Measurements from ENCODE around the gene C1orf35.

C1orf35 gene

DNA sequence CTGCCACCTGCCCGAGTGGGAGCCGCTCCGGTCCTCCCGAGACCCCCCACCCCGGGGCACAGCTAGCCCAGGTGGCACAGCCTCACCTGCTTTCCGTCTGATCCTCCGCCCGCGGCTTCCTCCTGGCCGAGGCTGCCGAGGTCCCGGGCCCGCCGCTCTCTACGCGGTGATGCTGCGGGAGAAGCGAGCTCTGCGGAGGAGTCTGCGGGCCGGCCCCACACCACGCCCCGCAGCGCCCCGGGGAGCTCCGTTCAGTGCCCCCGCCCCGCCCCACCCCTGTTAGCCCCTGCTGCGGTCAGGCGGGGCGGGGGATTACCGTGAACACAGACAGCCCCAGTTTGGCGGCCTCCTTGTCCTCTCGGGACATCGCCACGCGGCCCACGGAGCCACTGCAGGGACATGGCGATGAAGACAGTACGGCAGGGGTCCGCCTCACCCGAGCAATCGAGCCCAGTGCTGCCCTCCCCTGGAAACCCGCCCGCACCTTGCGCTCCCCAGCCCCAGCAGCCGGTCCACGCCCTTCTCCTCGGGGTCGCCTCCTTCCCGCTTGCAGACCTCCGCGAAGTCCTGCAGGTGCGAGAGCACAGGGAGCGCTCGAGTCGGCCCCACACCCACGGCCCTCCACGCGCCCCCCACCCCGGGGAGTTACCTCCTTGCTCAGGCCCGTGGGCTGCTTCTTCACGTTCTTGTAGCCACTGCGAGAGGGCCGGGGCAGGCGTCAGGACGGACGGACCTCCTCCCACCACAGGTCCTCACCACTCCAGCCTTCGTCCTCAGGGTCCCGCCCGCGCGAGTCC is 933 bp downstream of the C1orf35 start:
- no peak for TF ChIP-seq CTCF (conservative IDR thresholded peaks at IDR 0.05)
- H3K27ac ChIP-seq: peak overlapping the region; percentile 62

DNA sequence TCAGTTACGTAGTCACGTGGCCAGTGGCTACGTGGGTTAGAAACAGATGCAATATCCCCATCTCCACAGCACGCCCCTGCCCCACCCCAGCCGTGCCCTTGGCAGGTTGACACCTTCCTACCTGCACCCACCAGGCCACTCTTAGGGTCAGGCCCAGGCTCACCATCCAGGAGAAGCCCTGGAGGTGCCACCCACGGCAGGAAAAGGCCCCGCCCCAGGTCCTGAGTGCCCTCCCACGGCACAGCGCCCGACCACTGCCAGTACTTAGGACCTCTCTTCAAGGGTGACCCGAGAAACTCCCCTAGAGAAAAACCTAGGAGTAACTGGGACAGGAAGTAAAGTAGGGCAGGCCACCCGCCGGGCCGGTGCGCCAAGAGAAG is 1.5 kb downstream of the C1orf35 start:
- peak overlapping the region; percentile 62; the same call in 1 of the 2 replicates for H3K27ac ChIP-seq
- no peak for TF ChIP-seq CTCF (conservative IDR thresholded peaks at IDR 0.05)

DNA sequence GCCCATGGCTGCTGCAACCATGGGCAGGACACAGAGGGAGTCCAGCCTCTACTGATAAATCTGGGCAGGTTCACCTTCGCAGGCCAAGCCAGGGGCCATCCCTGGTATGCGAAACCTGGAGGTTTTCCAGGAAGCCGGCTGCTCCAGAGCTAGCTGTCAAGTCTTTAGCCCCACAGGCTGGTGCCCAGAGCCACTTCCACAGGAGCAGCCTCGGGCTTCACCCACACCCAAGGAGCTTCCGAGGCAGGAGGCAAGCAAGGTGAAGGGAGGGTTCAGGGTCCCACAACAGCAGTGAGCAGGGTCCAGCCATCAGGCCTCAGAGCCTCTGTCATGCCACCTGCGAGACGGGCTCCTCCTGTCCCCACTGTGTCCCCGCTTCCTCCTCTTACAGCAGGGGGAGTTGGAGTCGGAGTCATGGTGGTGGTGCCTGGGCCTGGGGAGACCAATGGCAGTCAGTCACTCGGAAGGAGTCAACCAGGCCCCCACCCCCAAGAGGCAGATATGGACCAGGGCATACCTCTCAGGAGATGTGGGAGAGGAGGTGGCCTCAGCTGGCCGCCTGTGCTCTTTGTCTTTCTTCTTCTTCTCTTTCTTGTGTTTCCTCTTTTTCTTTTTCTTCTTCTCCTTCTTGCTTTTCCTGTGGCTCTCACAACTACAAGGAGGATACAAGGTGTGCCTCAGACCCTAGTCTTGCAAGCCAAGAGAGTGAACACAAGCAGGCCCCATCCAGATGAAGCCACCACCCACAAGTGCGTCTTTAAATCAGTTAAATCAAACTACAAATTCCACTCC is 2.1 kb downstream of the C1orf35 start:
- H3K27ac ChIP-seq: no peak overlapping the region
- no peak for TF ChIP-seq CTCF (conservative IDR thresholded peaks at IDR 0.05)

DNA sequence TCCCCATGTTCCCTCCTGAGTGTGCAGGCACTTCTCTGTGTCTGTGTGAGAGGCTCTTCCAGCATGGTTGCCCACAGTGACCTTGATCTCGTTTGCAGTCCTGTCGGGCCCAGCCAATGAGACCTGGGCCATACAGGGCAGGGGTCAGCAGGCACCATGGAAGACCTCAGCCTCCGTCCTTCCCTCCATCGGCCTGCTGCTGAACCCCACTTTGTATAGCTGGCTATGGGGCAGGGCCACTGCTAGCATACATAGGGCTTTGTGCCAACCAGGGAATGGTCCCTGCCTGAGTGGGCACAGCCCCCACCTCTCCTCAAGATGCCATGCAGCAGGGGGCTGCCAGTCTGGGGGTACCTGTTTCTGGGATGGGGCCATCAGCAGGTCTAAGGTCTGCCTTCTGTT is 3.8 kb downstream of the C1orf35 start:
- H3K27ac ChIP-seq: no peak overlapping the region
- no peak for TF ChIP-seq CTCF (conservative IDR thresholded peaks at IDR 0.05)

DNA sequence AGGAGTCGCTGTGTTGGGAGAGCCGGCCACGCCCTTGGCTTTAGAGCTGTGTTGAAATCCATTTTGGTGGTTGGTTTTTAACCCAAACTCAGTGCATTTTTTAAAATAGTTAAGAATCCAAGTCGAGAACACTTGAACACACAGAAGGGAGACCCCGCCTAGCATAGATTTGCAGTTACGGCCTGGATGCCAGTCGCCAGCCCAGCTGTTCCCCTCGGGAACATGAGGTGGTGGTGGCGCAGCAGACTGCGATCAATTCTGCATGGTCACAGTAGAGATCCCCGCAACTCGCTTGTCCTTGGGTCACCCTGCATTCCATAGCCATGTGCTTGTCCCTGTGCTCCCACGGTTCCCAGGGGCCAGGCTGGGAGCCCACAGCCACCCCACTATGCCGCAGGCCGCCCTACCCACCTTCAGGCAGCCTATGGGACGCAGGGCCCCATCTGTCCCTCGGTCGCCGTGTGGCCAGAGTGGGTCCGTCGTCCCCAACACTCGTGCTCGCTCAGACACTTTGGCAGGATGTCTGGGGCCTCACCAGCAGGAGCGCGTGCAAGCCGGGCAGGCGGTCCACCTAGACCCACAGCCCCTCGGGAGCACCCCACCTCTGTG is 4.7 kb downstream of the C1orf35 start:
- no peak for TF ChIP-seq CTCF (conservative IDR thresholded peaks at IDR 0.05)
- H3K27ac ChIP-seq: no peak overlapping the region

DNA sequence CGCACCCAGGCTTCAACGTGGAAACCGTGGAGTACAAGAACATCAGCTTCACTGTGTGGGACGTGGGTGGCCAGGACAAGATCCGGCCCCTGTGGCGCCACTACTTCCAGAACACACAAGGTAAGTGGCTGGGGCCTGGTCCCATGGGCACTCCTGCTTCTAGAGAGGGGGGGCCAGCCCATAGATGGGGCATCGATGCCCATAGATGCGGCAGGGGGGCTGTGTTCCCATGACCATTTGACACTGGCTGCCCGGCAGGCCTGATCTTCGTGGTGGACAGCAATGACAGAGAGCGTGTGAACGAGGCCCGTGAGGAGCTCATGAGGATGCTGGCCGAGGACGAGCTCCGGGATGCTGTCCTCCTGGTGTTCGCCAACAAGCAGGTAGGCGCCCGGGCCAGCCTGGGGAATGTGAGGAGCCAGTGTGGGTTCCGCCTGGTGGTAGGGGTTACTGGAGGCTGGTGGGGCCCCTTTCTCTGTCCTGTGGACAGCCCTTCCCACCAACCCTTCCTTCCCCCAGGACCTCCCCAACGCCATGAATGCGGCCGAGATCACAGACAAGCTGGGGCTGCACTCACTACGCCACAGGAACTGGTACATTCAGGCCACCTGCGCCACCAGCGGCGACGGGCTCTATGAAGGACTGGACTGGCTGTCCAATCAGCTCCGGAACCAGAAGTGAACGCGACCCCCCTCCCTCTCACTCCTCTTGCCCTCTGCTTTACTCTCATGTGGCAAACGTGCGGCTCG is 5.6 kb downstream of the C1orf35 start:
- TF ChIP-seq CTCF (conservative IDR thresholded peaks at IDR 0.05): no peak
- H3K27ac ChIP-seq: no peak overlapping the region

All from VCaP (cell line).